ENCODE measurements around the gene HDLBP. TPM values are rescaled to one million over a fixed set of nuclear protein-coding genes. Genes with fewer than 3 reads are reported as not detected.

HDLBP gene
- total and polyA plus RNA-seq, 10 of the 15 experiments (the other 5 are each of a cell fraction or from before 2014, with no cell fraction given) = 19.5 to 383 (median 249) TPM

DNA sequence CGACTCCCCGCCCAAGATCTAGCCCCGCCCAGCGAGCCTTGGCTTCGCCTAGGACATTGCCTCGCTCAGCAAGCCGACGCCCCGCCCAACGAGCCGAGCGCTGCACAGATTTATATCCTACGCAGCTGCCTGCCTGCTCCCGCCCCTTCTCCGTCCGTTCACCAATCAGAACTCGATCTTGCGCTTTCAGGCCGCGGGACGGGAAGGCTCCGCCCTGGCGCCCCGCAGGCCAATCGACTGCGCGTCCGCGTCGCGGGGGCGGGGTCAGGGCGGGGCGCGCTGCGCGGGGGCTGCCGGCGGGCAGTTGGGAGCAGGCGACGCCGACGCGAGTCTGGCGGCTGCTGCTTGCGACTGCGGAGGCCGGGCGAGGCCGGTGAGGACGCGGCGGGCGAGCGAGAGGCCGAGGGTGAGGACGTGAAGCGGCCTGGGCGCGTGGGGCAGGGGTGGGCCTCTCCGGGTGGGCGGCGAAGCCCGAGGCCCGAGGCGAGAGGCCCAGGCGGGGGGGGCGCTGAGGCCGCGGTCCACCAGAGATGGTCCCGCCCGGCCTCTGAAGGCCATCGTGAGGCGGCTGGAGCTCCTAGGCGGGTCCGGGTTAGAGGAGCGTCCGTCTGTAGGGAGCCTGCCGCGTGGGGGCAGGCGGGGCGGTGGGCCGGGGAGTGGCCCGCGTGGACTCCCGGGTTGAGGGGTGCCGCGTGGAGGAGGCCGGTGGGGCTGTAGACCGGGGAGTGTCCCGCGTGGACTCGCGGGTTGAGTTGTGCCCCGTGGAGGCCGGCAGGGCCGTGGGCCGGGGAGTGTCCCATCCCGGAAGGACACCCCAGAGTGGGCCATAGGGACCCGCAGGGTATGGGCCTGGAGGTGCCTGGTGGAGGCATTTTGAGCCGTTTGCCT is 40.8 kb upstream of the HDLBP start, which contains the start of gene FARP2 (continued):
- TF ChIP-seq, protein P1, sequence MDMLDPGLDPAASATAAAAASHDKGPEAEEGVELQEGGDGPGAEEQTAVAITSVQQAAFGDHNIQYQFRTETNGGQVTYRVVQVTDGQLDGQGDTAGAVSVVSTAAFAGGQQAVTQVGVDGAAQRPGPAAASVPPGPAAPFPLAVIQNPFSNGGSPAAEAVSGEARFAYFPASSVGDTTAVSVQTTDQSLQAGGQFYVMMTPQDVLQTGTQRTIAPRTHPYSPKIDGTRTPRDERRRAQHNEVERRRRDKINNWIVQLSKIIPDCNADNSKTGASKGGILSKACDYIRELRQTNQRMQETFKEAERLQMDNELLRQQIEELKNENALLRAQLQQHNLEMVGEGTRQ (IDR thresholded peaks at IDR 0.05; ENCODE audit: borderline replicate concordance, low read depth, low read length) = no peak
- TF ChIP-seq STAT1 (conservative IDR thresholded peaks at IDR 0.05) = no peak
- no peak for TF ChIP-seq SREBF1 (IDR thresholded peaks at IDR 0.05; ENCODE audit: low read length)
- no peak for TF ChIP-seq EP300 (IDR thresholded peaks at IDR 0.05; ENCODE audit: borderline replicate concordance in 1 of 2, control insufficient read depth in 1 of 2, low read depth in 2 of 2, low read length in 2 of 2)
- no peak for TF ChIP-seq TBL1XR1 (IDR thresholded peaks at IDR 0.05; ENCODE audit: low read depth, low read length)
- TF ChIP-seq, protein P2, sequence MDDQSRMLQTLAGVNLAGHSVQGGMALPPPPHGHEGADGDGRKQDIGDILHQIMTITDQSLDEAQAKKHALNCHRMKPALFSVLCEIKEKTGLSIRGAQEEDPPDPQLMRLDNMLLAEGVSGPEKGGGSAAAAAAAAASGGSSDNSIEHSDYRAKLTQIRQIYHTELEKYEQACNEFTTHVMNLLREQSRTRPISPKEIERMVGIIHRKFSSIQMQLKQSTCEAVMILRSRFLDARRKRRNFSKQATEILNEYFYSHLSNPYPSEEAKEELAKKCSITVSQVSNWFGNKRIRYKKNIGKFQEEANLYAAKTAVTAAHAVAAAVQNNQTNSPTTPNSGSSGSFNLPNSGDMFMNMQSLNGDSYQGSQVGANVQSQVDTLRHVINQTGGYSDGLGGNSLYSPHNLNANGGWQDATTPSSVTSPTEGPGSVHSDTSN (IDR thresholded peaks at IDR 0.05; ENCODE audit: insufficient replicate concordance, low read depth, low read length) = no peak
- TF ChIP-seq, protein P3, sequence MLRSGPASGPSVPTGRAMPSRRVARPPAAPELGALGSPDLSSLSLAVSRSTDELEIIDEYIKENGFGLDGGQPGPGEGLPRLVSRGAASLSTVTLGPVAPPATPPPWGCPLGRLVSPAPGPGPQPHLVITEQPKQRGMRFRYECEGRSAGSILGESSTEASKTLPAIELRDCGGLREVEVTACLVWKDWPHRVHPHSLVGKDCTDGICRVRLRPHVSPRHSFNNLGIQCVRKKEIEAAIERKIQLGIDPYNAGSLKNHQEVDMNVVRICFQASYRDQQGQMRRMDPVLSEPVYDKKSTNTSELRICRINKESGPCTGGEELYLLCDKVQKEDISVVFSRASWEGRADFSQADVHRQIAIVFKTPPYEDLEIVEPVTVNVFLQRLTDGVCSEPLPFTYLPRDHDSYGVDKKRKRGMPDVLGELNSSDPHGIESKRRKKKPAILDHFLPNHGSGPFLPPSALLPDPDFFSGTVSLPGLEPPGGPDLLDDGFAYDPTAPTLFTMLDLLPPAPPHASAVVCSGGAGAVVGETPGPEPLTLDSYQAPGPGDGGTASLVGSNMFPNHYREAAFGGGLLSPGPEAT (IDR thresholded peaks at IDR 0.05; ENCODE audit: low read depth) = no peak
- TF ChIP-seq MEF2A (IDR thresholded peaks at IDR 0.05; ENCODE audit: insufficient read depth, low read depth, low read length) = no peak
- no peak for TF ChIP-seq NBN (IDR thresholded peaks at IDR 0.05)
- TF ChIP-seq, protein P4, sequence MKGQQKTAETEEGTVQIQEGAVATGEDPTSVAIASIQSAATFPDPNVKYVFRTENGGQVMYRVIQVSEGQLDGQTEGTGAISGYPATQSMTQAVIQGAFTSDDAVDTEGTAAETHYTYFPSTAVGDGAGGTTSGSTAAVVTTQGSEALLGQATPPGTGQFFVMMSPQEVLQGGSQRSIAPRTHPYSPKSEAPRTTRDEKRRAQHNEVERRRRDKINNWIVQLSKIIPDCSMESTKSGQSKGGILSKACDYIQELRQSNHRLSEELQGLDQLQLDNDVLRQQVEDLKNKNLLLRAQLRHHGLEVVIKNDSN (IDR thresholded peaks at IDR 0.05; ENCODE audit: borderline replicate concordance, extremely low read length, insufficient read depth, low read depth, low read length) = no peak
- no peak for TF ChIP-seq IRF4 (IDR thresholded peaks at IDR 0.05; ENCODE audit: low read depth, low read length)
- no peak for TF ChIP-seq ZNF384 (IDR thresholded peaks at IDR 0.05; ENCODE audit: borderline replicate concordance, low read depth, low read length)
- TF ChIP-seq GATAD2B (conservative IDR thresholded peaks at IDR 0.05; ENCODE audit: low read depth) = peak; percentile 32; the same call in 1 of the 2 replicates
- no peak for TF ChIP-seq SIN3A (IDR thresholded peaks at IDR 0.05; ENCODE audit: low read depth, low read length)
- peak; percentile 69 for TF ChIP-seq CREB1 (IDR thresholded peaks at IDR 0.05; ENCODE audit: low read depth)
- TF ChIP-seq, protein P5, sequence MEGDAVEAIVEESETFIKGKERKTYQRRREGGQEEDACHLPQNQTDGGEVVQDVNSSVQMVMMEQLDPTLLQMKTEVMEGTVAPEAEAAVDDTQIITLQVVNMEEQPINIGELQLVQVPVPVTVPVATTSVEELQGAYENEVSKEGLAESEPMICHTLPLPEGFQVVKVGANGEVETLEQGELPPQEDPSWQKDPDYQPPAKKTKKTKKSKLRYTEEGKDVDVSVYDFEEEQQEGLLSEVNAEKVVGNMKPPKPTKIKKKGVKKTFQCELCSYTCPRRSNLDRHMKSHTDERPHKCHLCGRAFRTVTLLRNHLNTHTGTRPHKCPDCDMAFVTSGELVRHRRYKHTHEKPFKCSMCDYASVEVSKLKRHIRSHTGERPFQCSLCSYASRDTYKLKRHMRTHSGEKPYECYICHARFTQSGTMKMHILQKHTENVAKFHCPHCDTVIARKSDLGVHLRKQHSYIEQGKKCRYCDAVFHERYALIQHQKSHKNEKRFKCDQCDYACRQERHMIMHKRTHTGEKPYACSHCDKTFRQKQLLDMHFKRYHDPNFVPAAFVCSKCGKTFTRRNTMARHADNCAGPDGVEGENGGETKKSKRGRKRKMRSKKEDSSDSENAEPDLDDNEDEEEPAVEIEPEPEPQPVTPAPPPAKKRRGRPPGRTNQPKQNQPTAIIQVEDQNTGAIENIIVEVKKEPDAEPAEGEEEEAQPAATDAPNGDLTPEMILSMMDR (IDR thresholded peaks at IDR 0.05 in 2 of 3, conservative IDR thresholded peaks at IDR 0.05 in 1 of 3; ENCODE audit: control insufficient read depth in 2 of 3, extremely low read depth in 1 of 3, insufficient read depth in 1 of 3, low read depth in 3 of 3, low read length in 3 of 3) = no peak
- TF ChIP-seq NFIC (IDR thresholded peaks at IDR 0.05; ENCODE audit: low read depth, low read length) = no peak
- TF ChIP-seq WRNIP1 (IDR thresholded peaks at IDR 0.05; ENCODE audit: borderline replicate concordance, low read depth, low read length) = no peak
- no peak for TF ChIP-seq SMC3 (IDR thresholded peaks at IDR 0.05; ENCODE audit: borderline replicate concordance, low read length)
- peak; percentile 7; the same call in 1 of the 2 replicates for TF ChIP-seq PAX5 (IDR thresholded peaks at IDR 0.05; ENCODE audit: borderline replicate concordance, low read depth, low read length)
- TF ChIP-seq KLF5 (IDR thresholded peaks at IDR 0.05; ENCODE audit: partially characterized antibody) = no peak
- TF ChIP-seq EED (IDR thresholded peaks at IDR 0.05; ENCODE audit: low read depth) = no peak
- TF ChIP-seq SMAD5 (IDR thresholded peaks at IDR 0.05; ENCODE audit: low read depth) = no peak
- no peak for TF ChIP-seq JUNB (IDR thresholded peaks at IDR 0.05)

All from GM12878 (cell line).